Measurements from ENCODE around the gene STUM.

The STUM gene

GRCh38 chr1:226530591-226530990 is 18.0 kb upstream of the STUM start:
- no peak overlapping the region for H3K4me3 ChIP-seq
- no peak for DNase-seq
- intact Hi-C loops (cut with DNase I; ENCODE audit: low total_unique reads), result no loop called here

GRCh38 chr1:226531360-226532093 is 17.0 kb upstream of the STUM start:
- Histone ChIP-seq H3K4me1 (peaks cover 0 to 5% (median 0%) of the 10 kb centered on the region in 4 donors), H3K27me3 (peaks cover 0 to 11% of the 10 kb centered on the region in 2 donors), H3K4me3 (no peak overlapping the region), H3K36me3 (no peaks in the 10 kb centered on the region), H3K27ac (no peak overlapping the region), H3K9me3 (no peaks in the 10 kb centered on the region)
- DNase-seq, result no peak
- TF ChIP-seq, protein P1, sequence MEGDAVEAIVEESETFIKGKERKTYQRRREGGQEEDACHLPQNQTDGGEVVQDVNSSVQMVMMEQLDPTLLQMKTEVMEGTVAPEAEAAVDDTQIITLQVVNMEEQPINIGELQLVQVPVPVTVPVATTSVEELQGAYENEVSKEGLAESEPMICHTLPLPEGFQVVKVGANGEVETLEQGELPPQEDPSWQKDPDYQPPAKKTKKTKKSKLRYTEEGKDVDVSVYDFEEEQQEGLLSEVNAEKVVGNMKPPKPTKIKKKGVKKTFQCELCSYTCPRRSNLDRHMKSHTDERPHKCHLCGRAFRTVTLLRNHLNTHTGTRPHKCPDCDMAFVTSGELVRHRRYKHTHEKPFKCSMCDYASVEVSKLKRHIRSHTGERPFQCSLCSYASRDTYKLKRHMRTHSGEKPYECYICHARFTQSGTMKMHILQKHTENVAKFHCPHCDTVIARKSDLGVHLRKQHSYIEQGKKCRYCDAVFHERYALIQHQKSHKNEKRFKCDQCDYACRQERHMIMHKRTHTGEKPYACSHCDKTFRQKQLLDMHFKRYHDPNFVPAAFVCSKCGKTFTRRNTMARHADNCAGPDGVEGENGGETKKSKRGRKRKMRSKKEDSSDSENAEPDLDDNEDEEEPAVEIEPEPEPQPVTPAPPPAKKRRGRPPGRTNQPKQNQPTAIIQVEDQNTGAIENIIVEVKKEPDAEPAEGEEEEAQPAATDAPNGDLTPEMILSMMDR (IDR thresholded peaks at IDR 0.05), result no peak
- intact Hi-C loops (cut with DNase I; ENCODE audit: low total_unique reads), result no loop called here

More at GRCh38 chr1:226530591-226530990, 18.0 kb upstream of the STUM start:
- Histone ChIP-seq H3K36me3 (no peaks in the 10 kb centered on the region), H3K27me3 (peaks cover 0 to 11% of the 10 kb centered on the region in 2 donors), H3K27ac (no peak overlapping the region), H3K9me3 (no peaks in the 10 kb centered on the region), H3K4me1 (peaks cover 0 to 5% (median 0%) of the 10 kb centered on the region in 4 donors)
- TF ChIP-seq, protein P1 (IDR thresholded peaks at IDR 0.05), result no peak

- no peaks in the 10 kb centered on the region for H3K9me3 ChIP-seq
- intact Hi-C loops (cut with DNase I; ENCODE audit: low total_unique reads), result no loop called here
- TF ChIP-seq, protein P1 (IDR thresholded peaks at IDR 0.05), result no peak
Measured at GRCh38 chr1:226532553-226532952, 16.0 kb upstream of the STUM start.

GRCh38 chr1:226533220-226533619 is 15.3 kb upstream of the STUM start:
- H3K4me1 ChIP-seq, result no peaks in the 10 kb centered on the region
- H3K27ac ChIP-seq, result no peak overlapping the region
- H3K36me3 ChIP-seq, result no peaks in the 10 kb centered on the region
- intact Hi-C loops (cut with DNase I; ENCODE audit: low total_unique reads), result no loop called here
- no peak overlapping the region for H3K4me3 ChIP-seq
- TF ChIP-seq, protein P1 (IDR thresholded peaks at IDR 0.05), result no peak
- H3K27me3 ChIP-seq, result peaks cover 0 to 11% of the 10 kb centered on the region in 2 donors
- no peaks in the 10 kb centered on the region for H3K9me3 ChIP-seq
- no peak for DNase-seq

More at GRCh38 chr1:226532553-226532952, 16.0 kb upstream of the STUM start:
- H3K4me1 ChIP-seq, result no peaks in the 10 kb centered on the region
- DNase-seq, result no peak
- H3K27me3 ChIP-seq, result peaks cover 0 to 11% of the 10 kb centered on the region in 2 donors
- no peak overlapping the region for H3K27ac ChIP-seq
- no peaks in the 10 kb centered on the region for H3K36me3 ChIP-seq
- no peak overlapping the region for H3K4me3 ChIP-seq

DNA sequence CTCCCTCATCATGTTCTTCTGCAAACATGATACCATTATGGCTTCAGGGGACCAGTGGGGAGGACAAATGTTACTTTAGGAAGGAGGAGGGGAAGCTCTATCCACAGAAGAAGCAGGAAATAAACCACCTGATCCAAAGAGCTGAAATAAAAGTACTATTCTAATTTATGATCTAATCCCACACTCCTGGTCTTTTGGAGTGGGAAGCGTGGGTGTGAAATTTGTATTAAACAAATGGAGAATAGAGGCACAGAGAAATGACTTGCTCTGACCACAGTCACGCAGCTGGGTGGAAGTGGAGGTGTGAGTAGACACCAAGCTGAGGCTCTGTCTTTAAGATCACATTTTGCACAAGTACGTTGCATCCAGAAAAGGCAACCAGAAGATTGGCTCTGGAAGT is 14.5 kb upstream of the STUM start:
- TF ChIP-seq, protein P1 (IDR thresholded peaks at IDR 0.05), result no peak
- no peak for DNase-seq
- intact Hi-C loops (cut with DNase I; ENCODE audit: low total_unique reads), result no loop called here
- Histone ChIP-seq H3K4me3 (no peak overlapping the region), H3K27me3 (peaks cover 0 to 7% of the 10 kb centered on the region in 2 donors), H3K27ac (no peak overlapping the region), H3K4me1 (no peaks in the 10 kb centered on the region), H3K36me3 (no peaks in the 10 kb centered on the region), H3K9me3 (no peaks in the 10 kb centered on the region)

All from tibial artery (tissue), 4 donors.